Measurements from ENCODE around the gene GADD45GIP1.

GADD45GIP1 gene

GRCh38 chr19:12913851-12914690 is 43.0 kb downstream of the GADD45GIP1 start:
- H3K27me3 ChIP-seq (ENCODE audit: insufficient read depth, low read depth, severe bottlenecking), result no peaks in the 10 kb centered on the region
- peak overlapping the region; percentile 90 for H3K27ac ChIP-seq
- no peak overlapping the region for H3K4me3 ChIP-seq (ENCODE audit: low read depth, low read length)
- TF ChIP-seq, protein P1, sequence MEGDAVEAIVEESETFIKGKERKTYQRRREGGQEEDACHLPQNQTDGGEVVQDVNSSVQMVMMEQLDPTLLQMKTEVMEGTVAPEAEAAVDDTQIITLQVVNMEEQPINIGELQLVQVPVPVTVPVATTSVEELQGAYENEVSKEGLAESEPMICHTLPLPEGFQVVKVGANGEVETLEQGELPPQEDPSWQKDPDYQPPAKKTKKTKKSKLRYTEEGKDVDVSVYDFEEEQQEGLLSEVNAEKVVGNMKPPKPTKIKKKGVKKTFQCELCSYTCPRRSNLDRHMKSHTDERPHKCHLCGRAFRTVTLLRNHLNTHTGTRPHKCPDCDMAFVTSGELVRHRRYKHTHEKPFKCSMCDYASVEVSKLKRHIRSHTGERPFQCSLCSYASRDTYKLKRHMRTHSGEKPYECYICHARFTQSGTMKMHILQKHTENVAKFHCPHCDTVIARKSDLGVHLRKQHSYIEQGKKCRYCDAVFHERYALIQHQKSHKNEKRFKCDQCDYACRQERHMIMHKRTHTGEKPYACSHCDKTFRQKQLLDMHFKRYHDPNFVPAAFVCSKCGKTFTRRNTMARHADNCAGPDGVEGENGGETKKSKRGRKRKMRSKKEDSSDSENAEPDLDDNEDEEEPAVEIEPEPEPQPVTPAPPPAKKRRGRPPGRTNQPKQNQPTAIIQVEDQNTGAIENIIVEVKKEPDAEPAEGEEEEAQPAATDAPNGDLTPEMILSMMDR (IDR thresholded peaks at IDR 0.05; ENCODE audit: low read depth, low read length), result no peak
- peaks cover 5% of the 10 kb centered on the region for H3K36me3 ChIP-seq
- no peaks in the 10 kb centered on the region for H3K9me3 ChIP-seq (ENCODE audit: severe bottlenecking)
- no peak for DNase-seq

DNA sequence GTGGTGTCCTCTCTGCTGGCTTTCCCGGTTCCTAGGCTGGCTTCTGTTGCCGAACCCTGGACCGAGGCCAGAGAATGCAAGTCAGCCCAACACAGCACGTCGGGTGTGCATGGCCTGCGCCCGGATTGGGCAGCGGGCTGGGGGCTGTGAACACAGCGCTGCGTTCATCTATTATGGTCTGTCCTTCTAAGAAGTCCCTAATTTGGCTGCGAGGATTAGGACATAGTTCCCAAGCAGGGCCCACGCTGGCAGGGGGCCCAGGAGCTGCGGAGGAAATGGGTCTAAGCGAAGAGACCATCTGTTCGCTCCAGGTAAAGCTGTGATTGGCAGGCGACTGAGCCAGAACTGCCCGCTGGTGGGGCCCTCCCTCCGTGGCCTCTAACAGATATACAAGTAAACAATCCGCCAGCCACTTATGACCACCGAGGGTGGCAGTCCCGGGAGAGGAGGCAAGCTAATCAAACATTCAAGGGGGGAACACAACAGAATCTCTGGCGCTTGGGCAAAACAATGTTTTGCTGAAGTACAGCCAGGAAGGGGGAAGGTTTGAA is 43.9 kb downstream of the GADD45GIP1 start:
- peak overlapping the region; percentile 90 for H3K27ac ChIP-seq
- TF ChIP-seq, protein P1 (IDR thresholded peaks at IDR 0.05; ENCODE audit: low read depth, low read length), result no peak

DNA sequence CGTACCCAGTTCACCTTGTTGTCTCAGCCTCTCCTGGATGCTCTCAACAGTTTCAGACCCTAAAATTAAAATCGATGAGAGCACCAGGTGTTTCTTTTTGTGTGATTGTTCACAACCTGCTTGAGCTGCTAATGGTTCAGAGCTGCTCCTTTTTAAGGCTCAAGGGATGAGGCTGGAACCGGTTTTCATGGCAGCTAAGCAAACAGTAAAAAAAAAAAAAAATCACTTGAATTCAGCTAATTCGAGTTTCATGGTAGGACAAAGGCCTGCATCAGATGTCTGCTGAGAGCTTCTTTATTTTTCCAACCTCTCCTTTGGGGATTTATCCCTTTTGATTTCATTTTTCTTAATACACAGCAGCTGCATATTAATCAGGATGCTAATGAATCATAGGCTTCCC is 44.5 kb downstream of the GADD45GIP1 start:
- H3K4me3 ChIP-seq (ENCODE audit: low read depth, low read length), result peak overlapping the region; percentile 40
- H3K27ac ChIP-seq, result peak overlapping the region; percentile 90
- no peak for DNase-seq
- H3K9me3 ChIP-seq (ENCODE audit: severe bottlenecking), result no peaks in the 10 kb centered on the region
- TF ChIP-seq, protein P1 (IDR thresholded peaks at IDR 0.05; ENCODE audit: low read depth, low read length), result no peak
- peaks cover 5% of the 10 kb centered on the region for H3K36me3 ChIP-seq
- no peaks in the 10 kb centered on the region for H3K27me3 ChIP-seq (ENCODE audit: insufficient read depth, low read depth, severe bottlenecking)

More for the DNA sequence above, 43.9 kb downstream of the GADD45GIP1 start:
- peak; percentile 95 for DNase-seq
- Histone ChIP-seq H3K36me3 (peaks cover 5% of the 10 kb centered on the region), H3K4me3 (ENCODE audit: low read depth, low read length) (peak overlapping the region; percentile 40), H3K27me3 (ENCODE audit: insufficient read depth, low read depth, severe bottlenecking) (no peaks in the 10 kb centered on the region), H3K9me3 (ENCODE audit: severe bottlenecking) (no peaks in the 10 kb centered on the region)

DNA sequence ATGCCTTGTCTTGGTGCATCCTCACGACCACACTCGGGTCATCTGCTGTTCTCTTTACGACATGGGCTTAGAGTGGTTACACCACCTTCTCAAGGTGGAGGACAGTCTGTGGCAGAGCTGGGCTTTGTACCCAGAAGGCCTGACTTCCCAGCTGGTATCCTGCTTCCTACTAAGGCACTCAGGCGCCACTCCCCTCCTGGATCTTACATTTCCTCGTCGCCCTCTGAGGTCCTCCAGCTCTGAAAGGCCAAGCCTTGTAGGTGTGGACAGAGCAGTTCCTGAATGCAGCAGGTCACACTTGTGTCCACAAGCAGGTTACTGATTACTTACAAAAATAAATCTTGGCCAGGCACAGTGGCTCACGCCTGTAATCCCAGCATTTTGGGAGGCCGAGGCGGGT is 49.9 kb downstream of the GADD45GIP1 start:
- Histone ChIP-seq H3K27me3 (ENCODE audit: insufficient read depth, low read depth, severe bottlenecking) (no peaks in the 10 kb centered on the region), H3K27ac (no peak overlapping the region), H3K36me3 (0 out of 2 replicates have a peak, but pooled peaks cover 3% of the 10 kb centered on the region), H3K9me3 (ENCODE audit: severe bottlenecking) (no peaks in the 10 kb centered on the region), H3K4me3 (ENCODE audit: low read depth, low read length) (no peak overlapping the region)
- TF ChIP-seq, protein P1 (IDR thresholded peaks at IDR 0.05; ENCODE audit: low read depth, low read length), result no peak
- DNase-seq, result no peak
